ENCODE measurements around the gene ACTR10. TPM values are rescaled to one million over a fixed set of nuclear protein-coding genes. Genes with fewer than 3 reads are reported as not detected.

ACTR10 gene
- 10 to 100 TPM; 42.0 to 69.9 (median 55.5) TPM for total RNA-seq
- 10 to 100 TPM; 55.7 to 74.5 (median 60.1) TPM for polyA plus RNA-seq
- long read RNA-seq, donor 1, transcript ACTR10-201 (13 exons, 2,419 nt), result major isoform, 28 of 59 reads
- long read RNA-seq, donor 1, partial matches to known transcripts, result 29 of 59 reads
- long read RNA-seq, donor 1, other reads (novel, unspliced or antisense), result 0 of 59 reads
- long read RNA-seq, donor 2, transcript ACTR10-201 (13 exons, 2,419 nt), result major isoform, 23 of 53 reads
- long read RNA-seq, donor 2, partial matches to known transcripts, result 23 of 53 reads
- long read RNA-seq, donor 2, other reads (novel, unspliced or antisense), result 6 of 53 reads

DNA sequence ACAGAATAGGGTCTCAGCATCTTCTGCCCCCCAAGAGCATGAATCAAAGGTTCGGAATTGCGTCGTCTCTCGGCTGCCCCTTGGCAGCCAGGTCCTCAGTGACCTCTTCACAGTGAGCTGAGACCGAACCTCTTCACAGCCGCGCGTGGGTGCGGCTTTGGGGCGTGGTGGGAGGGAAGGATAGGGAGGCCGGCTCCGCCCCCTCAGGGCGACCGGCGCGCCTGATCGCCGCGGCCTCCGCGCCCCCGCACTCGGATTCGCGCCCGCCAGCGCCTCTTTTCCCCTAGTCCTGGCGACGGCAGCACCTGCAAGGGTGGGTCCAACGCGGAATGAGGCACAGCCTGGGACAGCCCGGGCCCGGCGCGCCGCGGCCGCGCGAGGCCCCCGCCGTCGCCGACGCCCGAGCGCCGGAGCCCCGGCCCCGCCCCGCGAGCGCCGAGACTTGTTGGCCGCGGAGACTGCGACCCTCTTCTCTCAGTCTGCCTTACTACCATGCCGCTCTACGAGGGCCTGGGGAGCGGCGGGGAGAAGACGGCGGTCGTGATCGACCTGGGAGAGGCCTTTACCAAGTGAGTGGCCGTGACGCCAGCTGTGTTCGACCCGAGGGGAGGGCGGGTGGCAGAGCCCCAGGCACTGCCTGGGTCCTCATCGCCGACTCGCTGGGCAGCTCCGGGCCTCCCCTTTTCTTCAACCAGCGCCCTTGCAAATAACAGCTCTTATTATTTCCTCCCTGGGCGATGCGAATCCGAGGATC, at the start of gene ACTR10:
Gene ACTR10 (plus strand): TSS at position 424 of the 754 bp plus-strand sequence. CDS start 69 bp downstream, at position 493.
- H3K9me3 ChIP-seq, result no peaks in the 10 kb centered on the region
- peaks cover 0 to 24% (median 14%) of the 10 kb centered on the region in 6 donors for H3K36me3 ChIP-seq
- peak; percentile 97 for DNase-seq
- peaks cover 13 to 43% (median 27%) of the 10 kb centered on the region in 6 donors for H3K4me1 ChIP-seq
- WGBS, 5 donors, result 0 to 2% (median 0%) methylated on average over 37 to 78 of the region's 78 CpGs
- H3K27me3 ChIP-seq (replicated peaks in 1 of 7), result no peaks in the 10 kb centered on the region
- TF ChIP-seq POLR2AphosphoS5 (IDR thresholded peaks at IDR 0.05), result peak; percentile 84 to 92 (median 87)
- TF ChIP-seq, protein P1, sequence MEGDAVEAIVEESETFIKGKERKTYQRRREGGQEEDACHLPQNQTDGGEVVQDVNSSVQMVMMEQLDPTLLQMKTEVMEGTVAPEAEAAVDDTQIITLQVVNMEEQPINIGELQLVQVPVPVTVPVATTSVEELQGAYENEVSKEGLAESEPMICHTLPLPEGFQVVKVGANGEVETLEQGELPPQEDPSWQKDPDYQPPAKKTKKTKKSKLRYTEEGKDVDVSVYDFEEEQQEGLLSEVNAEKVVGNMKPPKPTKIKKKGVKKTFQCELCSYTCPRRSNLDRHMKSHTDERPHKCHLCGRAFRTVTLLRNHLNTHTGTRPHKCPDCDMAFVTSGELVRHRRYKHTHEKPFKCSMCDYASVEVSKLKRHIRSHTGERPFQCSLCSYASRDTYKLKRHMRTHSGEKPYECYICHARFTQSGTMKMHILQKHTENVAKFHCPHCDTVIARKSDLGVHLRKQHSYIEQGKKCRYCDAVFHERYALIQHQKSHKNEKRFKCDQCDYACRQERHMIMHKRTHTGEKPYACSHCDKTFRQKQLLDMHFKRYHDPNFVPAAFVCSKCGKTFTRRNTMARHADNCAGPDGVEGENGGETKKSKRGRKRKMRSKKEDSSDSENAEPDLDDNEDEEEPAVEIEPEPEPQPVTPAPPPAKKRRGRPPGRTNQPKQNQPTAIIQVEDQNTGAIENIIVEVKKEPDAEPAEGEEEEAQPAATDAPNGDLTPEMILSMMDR (IDR thresholded peaks at IDR 0.05 in 8 of 11, conservative IDR thresholded peaks at IDR 0.05 in 3 of 11), result peak in 1 of 11 experiments; percentile 23
- peak in 2 of 3 donors; percentile 60 to 78 for TF ChIP-seq POLR2A (IDR thresholded peaks at IDR 0.05)
- peak within 1 kb of the TSS; percentile 58 to 86 (median 78) for H3K4me3 ChIP-seq
- H3K27ac ChIP-seq, result peak within 1 kb of the TSS; percentile 90 to 97 (median 96)
- intact Hi-C loops (cut with DNase I; ENCODE audit: low total_unique reads), result no loop called here

DNA sequence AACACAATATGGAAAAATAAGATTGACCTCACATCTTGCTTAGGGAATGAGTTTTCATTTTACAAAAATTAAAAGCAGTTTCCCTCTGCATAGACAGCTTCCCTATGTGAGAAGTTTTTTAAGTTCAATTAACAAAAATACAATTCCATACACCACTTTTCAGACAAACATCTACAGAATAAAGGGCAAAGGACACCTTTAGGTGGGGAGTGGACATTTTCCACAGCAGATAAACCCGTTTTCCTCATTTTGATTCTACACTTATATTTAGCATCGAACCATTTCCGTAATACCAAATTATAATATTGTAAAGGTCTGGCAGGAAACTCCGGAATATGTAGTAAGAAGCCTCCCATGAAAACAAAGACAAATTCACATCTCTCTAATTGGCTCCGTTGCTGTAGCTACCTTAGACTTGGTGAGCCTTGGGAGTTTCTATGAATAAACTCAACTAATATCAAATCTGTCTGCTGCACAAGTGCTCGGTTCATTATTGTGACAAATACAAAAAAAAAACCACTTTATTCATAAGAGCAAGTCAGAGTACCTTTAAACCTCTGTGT, 49.6 kb upstream of the ACTR10 start:
- Histone ChIP-seq H3K36me3 (no peaks in the 10 kb centered on the region), H3K4me1 (peaks cover 8 to 25% (median 16%) of the 10 kb centered on the region in 6 donors), H3K27me3 (replicated peaks in 1 of 7) (peaks cover 0 to 79% (median 18%) of the 10 kb centered on the region in 7 donors), H3K4me3 (no peak overlapping the region), H3K9me3 (no peaks in the 10 kb centered on the region), H3K27ac (no peak overlapping the region)
- TF ChIP-seq POLR2AphosphoS5 (IDR thresholded peaks at IDR 0.05), result no peak
- TF ChIP-seq, protein P1 (IDR thresholded peaks at IDR 0.05 in 8 of 11, conservative IDR thresholded peaks at IDR 0.05 in 3 of 11), result no peak
- DNase-seq, result no peak
- intact Hi-C loops (cut with DNase I; ENCODE audit: low total_unique reads), result no loop called here
- 83 to 93% (median 86%) methylated on average over 6 of the region's 6 CpGs for WGBS, 5 donors

DNA sequence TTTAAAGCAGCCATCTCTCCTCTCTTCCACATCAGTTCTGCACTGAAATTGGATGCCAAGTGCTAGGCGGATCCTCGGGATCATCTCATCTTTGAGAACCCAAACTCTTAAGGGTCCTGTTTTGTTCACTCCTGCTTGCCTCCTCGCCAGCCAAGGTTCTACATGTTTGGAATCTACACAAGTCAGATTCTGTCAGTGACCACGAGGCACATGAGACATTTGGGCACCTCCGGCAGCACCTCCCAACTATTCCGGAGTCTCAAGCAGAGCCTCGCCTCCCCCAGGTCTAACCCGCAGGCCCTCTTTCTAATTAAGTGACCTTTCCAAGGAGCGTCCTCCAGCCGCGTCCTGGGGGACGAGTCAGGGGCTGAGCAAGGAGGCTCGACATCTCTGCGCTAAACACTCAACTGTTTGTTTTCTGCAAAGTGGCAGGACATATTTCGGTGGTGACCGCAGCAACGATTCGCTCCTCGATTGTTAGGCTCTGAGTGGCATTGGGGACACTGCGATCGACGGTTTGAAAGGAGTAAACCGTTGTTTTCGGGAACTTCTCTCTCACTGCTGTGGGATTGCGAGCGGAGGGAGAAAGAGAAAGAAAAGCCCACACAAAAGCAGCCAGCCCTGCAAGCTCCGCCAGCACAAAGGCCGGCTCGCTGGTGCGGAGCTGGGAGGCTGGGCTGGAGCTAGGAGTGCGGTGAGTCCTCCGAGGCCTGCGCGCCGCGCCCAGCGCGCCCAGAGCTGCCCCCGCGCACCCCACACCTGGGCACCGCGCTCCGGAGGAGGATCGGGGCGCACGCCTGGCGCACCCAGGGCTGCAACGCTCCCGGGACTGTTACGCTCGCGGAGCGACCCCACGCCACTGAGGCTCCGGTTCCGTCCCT, 48.6 kb upstream of the ACTR10 start:
- Histone ChIP-seq H3K4me3 (peak overlapping the region; percentile 58 to 93 (median 81)), H3K36me3 (no peaks in the 10 kb centered on the region), H3K4me1 (peaks cover 8 to 25% (median 16%) of the 10 kb centered on the region in 6 donors), H3K27me3 (replicated peaks in 1 of 7) (peaks cover 0 to 82% (median 18%) of the 10 kb centered on the region in 7 donors), H3K27ac (peak overlapping the region in 4 of 8 donors; percentile 14 to 51 (median 46)), H3K9me3 (no peaks in the 10 kb centered on the region)
- WGBS, 5 donors, result 2 to 8% (median 3%) methylated on average over 26 to 56 of the region's 56 CpGs
- DNase-seq, result peak; percentile 75
- intact Hi-C loops (cut with DNase I; ENCODE audit: low total_unique reads), result no loop called here
- no peak for TF ChIP-seq POLR2A (IDR thresholded peaks at IDR 0.05)
- TF ChIP-seq, protein P1 (IDR thresholded peaks at IDR 0.05 in 8 of 11, conservative IDR thresholded peaks at IDR 0.05 in 3 of 11), result no peak
- no peak for TF ChIP-seq POLR2AphosphoS5 (IDR thresholded peaks at IDR 0.05)

Measured in spleen (tissue), 13 donors.